Muscle of arm (tissue), 12 donors: ENCODE data around the gene SMG9. TPM values are rescaled to one million over a fixed set of nuclear protein-coding genes. Genes with fewer than 3 reads are reported as not detected.

ENCODE experiments used
- DNase-seq: peaks from one replicate; pipeline ENCODE4 v3.0.0-alpha.2; 2013
- polyA plus RNA-seq, 12 donors: library from polyadenylated mRNA; unstranded; fragments of 120-200 nt; gene quantifications; one replicate each; pipeline ENCODE4 v1.2.1, GENCODE V29; 2013; ENCODE audit not compliant: insufficient read length in 12 of 12

SMG9 gene
- polyA plus RNA-seq, 12 donors: 29.9 to 65.4 (median 33.6) TPM; not detected in 1

- no peak for DNase-seq
These were observed 8.1 kb upstream of the SMG9 start for GRCh38 chr19:43762814-43763213.

GRCh38 chr19:43760941-43761340 lies 6.2 kb upstream of the SMG9 start:
- DNase-seq: no peak

GRCh38 chr19:43759515-43759914 lies 4.8 kb upstream of the SMG9 start:
- DNase-seq: no peak

- peak; percentile 85 for DNase-seq
These were observed 567 bp upstream of the SMG9 start for GRCh38 chr19:43755256-43755801.

GRCh38 chr19:43754253-43754502 lies 584 bp downstream of the SMG9 start:
- no peak for DNase-seq

- DNase-seq: no peak
These were observed 2.4 kb downstream of the SMG9 start for GRCh38 chr19:43752287-43752875.

- no peak for DNase-seq
These were observed 3.1 kb downstream of the SMG9 start for GRCh38 chr19:43751466-43752220.

- no peak for DNase-seq
These were observed 4.9 kb downstream of the SMG9 start for GRCh38 chr19:43749898-43750297.

- DNase-seq: no peak
These were observed 5.6 kb downstream of the SMG9 start for GRCh38 chr19:43749152-43749551.

- no peak for DNase-seq
These were observed 6.1 kb downstream of the SMG9 start for GRCh38 chr19:43748685-43749084.

GRCh38 chr19:43748205-43748594 lies 6.6 kb downstream of the SMG9 start:
- DNase-seq: no peak

GRCh38 chr19:43747557-43748204 lies 7.1 kb downstream of the SMG9 start:
- DNase-seq: no peak

GRCh38 chr19:43743059-43743458 lies 11.7 kb downstream of the SMG9 start:
- DNase-seq: no peak

- no peak for DNase-seq
These were observed 13.5 kb downstream of the SMG9 start for GRCh38 chr19:43741075-43741825.

- DNase-seq: no peak
These were observed 15.1 kb downstream of the SMG9 start for GRCh38 chr19:43739439-43740235.

- no peak for DNase-seq
These were observed 16.0 kb downstream of the SMG9 start for GRCh38 chr19:43738780-43739211.

- no peak for DNase-seq
These were observed 18.8 kb downstream of the SMG9 start for GRCh38 chr19:43735957-43736356.

- no peak for DNase-seq
These were observed 19.7 kb downstream of the SMG9 start for GRCh38 chr19:43735013-43735412.

- DNase-seq: no peak
These were observed 22.9 kb downstream of the SMG9 start for GRCh38 chr19:43731846-43732245.

GRCh38 chr19:43731346-43731745 lies 23.4 kb downstream of the SMG9 start:
- no peak for DNase-seq

- DNase-seq: no peak
These were observed 24.8 kb downstream of the SMG9 start for GRCh38 chr19:43729919-43730318.

- no peak for DNase-seq
These were observed 27.2 kb downstream of the SMG9 start for GRCh38 chr19:43727593-43727853.
